ENCODE data around the gene EGR2. TPM values are rescaled to one million over a fixed set of nuclear protein-coding genes. Genes with fewer than 3 reads are reported as not detected.
"Not testable (repeated sequence)": the region's sequence is repeated elsewhere in the genome, so short reads cannot be mapped to it uniquely, and the experiment has no call there.

Gene EGR2
- total RNA-seq, 4 donors from 2014 or later = 0.82 to 1.3 TPM; not detected in 2

DNA sequence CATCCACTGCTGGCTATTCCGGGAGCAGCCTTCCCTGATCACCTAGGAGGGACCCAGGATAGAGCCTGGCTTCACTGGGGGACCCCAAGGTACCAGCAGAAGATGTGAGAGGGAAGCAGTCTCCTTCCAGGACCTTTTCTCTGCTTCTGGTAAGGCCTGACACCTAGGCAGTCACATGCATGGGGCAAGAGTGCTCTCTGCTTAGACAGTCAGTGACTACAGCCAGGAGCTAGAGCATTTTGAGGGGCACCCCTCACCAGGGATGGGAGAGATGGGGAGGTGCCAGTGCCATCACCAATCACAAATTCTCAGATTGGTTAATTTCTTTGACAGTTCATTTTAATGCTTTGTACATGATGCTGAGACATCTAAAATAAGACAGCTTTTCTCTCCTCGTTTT lies 25.6 kb downstream of the EGR2 start:
- Histone ChIP-seq H3K4me3 (no peak overlapping the region), H3K4me1 (no peaks in the 10 kb centered on the region), H3K27me3 (no peaks in the 10 kb centered on the region), H3K27ac (no peak overlapping the region), H3K36me3 (no peaks in the 10 kb centered on the region), H3K9me3 (no peaks in the 10 kb centered on the region)
- DNase-seq = no peak
- in situ Hi-C loops (cut with MboI; ENCODE audit: low pct_ligation_motif_present in 1 of 4, low pct_unique_long_range_greater_than_20kb in 1 of 4, low sequenced_read_pairs in 3 of 4) = no loop called here
- 64 to 78% methylated on average over 1 to 2 of the region's 2 CpGs for WGBS, 2 donors (ENCODE audit: low coverage in 1 of 2)
- intact Hi-C loops (cut with DNase I; ENCODE audit: low total_unique reads) = no loop called here
- TF ChIP-seq POLR2A (IDR thresholded peaks at IDR 0.05) (no peak), EP300 (IDR thresholded peaks at IDR 0.05; ENCODE audit: low read depth) (no peak), POLR2AphosphoS5 (IDR thresholded peaks at IDR 0.05) (no peak)

DNA sequence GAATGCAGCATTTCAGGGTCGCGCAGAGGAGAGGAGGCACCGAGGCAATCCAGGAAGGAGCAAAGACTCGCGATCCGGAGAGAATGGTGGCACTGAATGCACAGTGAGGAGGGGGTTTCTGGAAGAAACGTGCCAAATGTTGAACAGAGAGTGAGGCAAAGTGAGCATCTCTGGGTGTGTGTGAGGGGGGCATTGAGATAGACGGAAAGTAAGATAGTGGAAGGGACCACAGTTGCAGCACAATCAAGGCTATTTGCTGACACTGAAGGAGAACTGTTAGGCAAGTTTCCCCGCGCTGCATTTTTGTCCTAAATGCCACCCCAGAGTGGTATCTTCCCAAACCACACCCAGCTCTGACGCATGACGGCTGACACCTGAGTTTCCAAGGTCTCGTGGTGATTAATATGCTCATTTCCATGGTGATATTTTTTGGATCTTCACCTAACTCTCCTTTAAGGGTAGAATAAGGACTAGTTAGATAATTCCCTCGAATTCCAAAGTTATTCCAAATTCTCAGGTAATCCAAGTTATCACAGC lies 26.1 kb downstream of the EGR2 start:
- WGBS, 2 donors (ENCODE audit: low coverage in 1 of 2) = 79 to 83% methylated on average over 7 to 14 of the region's 14 CpGs

DNA sequence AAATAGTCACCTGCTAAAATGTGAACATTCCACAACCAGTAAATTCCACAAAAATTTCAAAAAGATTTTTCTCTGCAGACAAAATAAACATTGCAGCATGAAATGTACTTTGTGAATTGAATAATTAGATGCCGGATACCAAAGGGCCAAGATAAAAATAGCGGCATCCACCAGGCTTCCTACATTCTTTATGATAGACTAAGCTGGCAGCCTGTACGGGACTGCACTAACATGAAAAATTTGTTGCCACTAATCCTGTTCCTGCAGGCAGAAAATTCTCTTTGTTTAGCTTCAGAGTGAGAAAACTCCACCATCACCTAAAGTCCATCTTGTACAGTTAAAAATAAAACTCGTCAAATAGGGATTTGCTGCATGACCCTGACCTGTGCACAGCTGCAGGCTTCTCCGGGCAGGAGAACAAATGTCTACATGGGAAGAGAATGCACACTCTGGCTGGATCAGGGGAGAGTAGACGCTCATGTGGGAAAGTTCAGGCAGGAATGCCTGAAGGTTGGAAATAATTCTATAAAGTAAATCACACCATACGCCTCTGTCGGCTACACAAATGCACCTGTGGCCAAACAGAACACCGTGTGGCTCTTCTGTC lies 27.2 kb downstream of the EGR2 start:
- no peak for DNase-seq
- WGBS, 2 donors (ENCODE audit: low coverage in 1 of 2) = 71 to 75% methylated on average over 8 to 9 of the region's 9 CpGs
- in situ Hi-C loops (cut with MboI; ENCODE audit: low pct_ligation_motif_present in 1 of 4, low pct_unique_long_range_greater_than_20kb in 1 of 4, low sequenced_read_pairs in 3 of 4) (no loop called here), intact Hi-C loops (cut with DNase I; ENCODE audit: low total_unique reads) (no loop called here)
- TF ChIP-seq EP300 (IDR thresholded peaks at IDR 0.05; ENCODE audit: low read depth) (no peak), POLR2AphosphoS5 (IDR thresholded peaks at IDR 0.05) (no peak), POLR2A (IDR thresholded peaks at IDR 0.05) (no peak)
- TF ChIP-seq, protein P1, sequence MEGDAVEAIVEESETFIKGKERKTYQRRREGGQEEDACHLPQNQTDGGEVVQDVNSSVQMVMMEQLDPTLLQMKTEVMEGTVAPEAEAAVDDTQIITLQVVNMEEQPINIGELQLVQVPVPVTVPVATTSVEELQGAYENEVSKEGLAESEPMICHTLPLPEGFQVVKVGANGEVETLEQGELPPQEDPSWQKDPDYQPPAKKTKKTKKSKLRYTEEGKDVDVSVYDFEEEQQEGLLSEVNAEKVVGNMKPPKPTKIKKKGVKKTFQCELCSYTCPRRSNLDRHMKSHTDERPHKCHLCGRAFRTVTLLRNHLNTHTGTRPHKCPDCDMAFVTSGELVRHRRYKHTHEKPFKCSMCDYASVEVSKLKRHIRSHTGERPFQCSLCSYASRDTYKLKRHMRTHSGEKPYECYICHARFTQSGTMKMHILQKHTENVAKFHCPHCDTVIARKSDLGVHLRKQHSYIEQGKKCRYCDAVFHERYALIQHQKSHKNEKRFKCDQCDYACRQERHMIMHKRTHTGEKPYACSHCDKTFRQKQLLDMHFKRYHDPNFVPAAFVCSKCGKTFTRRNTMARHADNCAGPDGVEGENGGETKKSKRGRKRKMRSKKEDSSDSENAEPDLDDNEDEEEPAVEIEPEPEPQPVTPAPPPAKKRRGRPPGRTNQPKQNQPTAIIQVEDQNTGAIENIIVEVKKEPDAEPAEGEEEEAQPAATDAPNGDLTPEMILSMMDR (IDR thresholded peaks at IDR 0.05) = no peak
- no peak overlapping the region for H3K27ac ChIP-seq
- H3K9me3 ChIP-seq = no peaks in the 10 kb centered on the region
- no peak overlapping the region for H3K4me3 ChIP-seq
- H3K27me3 ChIP-seq = no peaks in the 10 kb centered on the region
- no peaks in the 10 kb centered on the region for H3K36me3 ChIP-seq
- H3K4me1 ChIP-seq = no peaks in the 10 kb centered on the region

More for the DNA sequence above, 26.1 kb downstream of the EGR2 start:
- Histone ChIP-seq H3K36me3 (no peaks in the 10 kb centered on the region), H3K4me3 (no peak overlapping the region), H3K9me3 (no peaks in the 10 kb centered on the region), H3K27me3 (no peaks in the 10 kb centered on the region), H3K27ac (no peak overlapping the region), H3K4me1 (no peaks in the 10 kb centered on the region)
- TF ChIP-seq, protein P1 (IDR thresholded peaks at IDR 0.05) = no peak
- TF ChIP-seq EP300 (IDR thresholded peaks at IDR 0.05; ENCODE audit: low read depth) = no peak
- no peak for TF ChIP-seq POLR2AphosphoS5 (IDR thresholded peaks at IDR 0.05)
- no peak for TF ChIP-seq POLR2A (IDR thresholded peaks at IDR 0.05)
- no peak for DNase-seq
- intact Hi-C loops (cut with DNase I; ENCODE audit: low total_unique reads) (no loop called here), in situ Hi-C loops (cut with MboI; ENCODE audit: low pct_ligation_motif_present in 1 of 4, low pct_unique_long_range_greater_than_20kb in 1 of 4, low sequenced_read_pairs in 3 of 4) (no loop called here)

DNA sequence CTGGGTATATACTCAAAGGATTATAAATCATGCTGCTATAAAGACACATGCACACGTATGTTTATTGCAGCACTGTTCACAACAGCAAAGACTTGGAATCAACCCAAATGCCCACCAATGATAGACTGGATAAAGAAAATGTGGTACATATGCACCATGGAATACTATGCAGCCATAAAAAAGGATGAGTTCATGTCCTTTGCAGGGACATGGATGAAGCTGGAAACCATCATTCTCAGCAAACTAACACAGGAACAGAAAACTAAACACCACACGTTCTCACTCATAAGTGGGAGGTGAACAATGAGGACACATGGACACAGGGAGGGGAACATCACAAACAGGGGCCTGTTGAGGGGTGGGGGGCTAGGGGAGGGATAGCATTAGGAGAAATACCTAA lies 27.9 kb downstream of the EGR2 start:
- 63 to 69% methylated on average over 1 to 2 of the region's 2 CpGs for WGBS, 2 donors (ENCODE audit: low coverage in 1 of 2)
- in situ Hi-C loops (cut with MboI; ENCODE audit: low pct_ligation_motif_present in 1 of 4, low pct_unique_long_range_greater_than_20kb in 1 of 4, low sequenced_read_pairs in 3 of 4); intact Hi-C loops (cut with DNase I; ENCODE audit: low total_unique reads): not testable (repeated sequence)

DNA sequence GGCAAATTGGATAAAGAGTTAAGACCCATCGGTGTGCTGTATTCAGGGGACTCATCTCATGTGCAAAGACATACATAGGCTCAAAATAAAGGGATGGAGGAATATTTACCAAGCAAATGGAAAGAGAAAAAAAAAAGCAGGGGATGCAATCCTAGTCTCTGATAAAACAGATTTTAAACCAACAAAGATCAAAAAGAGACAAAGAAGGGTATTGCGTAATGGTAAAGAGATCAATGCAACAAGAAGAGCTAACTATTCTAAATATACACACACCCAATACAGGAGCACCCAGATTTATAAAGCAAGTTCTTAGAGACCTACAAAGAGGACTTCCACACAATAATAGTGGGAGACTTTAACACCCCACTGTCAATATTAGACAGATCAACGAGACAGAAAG lies 31.6 kb downstream of the EGR2 start:
- intact Hi-C loops (cut with DNase I; ENCODE audit: low total_unique reads); H3K4me3 ChIP-seq; in situ Hi-C loops (cut with MboI; ENCODE audit: low pct_ligation_motif_present in 1 of 4, low pct_unique_long_range_greater_than_20kb in 1 of 4, low sequenced_read_pairs in 3 of 4); H3K4me1 ChIP-seq; H3K27ac ChIP-seq; DNase-seq; H3K27me3 ChIP-seq; H3K9me3 ChIP-seq; H3K36me3 ChIP-seq: not testable (repeated sequence)
- 87 to 100% methylated on average over 3 of the region's 3 CpGs for WGBS, 2 donors (ENCODE audit: low coverage in 1 of 2)

More for the DNA sequence above, 27.9 kb downstream of the EGR2 start:
- H3K9me3 ChIP-seq, H3K4me1 ChIP-seq, H3K36me3 ChIP-seq, H3K27ac ChIP-seq, H3K27me3 ChIP-seq, H3K4me3 ChIP-seq, DNase-seq: not testable (repeated sequence)
